ENCODE data around the gene GPRIN2.
A peak's percentile ranks its signal among the peaks of the same experiment; 100 is the strongest.

GPRIN2 gene

DNA sequence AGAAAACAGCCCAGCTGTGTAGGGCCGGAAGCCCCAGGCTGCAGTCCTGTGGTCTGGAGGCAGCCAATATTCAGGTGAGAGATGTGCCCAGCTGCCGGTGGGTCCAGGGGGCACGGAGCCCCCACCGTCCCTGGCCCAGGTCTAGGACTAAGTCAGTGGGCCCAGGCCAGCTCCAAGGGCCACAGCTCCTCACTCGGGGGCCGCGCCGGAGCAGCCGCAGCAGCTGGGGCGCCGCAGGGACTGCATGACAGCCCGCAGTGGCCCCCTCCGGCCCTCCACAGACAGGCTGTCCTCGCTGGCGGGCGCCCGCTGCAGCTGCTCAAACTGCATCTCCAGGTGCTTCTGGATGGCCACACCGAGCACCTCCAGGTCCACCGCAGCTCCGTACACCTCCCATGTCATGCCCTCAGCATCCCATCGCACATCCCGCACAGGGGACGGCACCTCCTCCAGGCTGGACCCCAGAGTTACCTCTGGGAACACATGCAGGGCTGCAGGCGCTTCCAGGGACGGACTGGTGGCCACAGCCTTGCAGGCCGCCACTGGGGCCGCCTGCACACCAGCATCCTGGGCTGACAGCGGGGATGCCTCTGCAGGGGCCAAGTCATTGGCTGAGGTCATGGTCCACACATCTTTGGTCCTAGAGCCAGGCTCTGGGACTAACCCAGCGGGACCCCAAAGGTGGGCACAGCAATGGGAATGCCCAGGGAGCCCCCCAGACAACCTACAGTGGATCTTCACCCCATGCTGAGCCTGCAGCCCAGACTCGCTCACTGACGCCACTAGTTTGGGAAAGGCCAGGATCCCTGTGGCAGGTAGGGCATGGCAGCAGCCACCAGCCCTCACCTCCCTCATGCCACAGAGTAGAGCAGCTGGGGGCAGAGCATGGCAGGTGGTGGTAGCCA, 7.0 kb downstream of the GPRIN2 start:
- DNase-seq (ENCODE audit: low read depth, low spot score) = no peak

DNA sequence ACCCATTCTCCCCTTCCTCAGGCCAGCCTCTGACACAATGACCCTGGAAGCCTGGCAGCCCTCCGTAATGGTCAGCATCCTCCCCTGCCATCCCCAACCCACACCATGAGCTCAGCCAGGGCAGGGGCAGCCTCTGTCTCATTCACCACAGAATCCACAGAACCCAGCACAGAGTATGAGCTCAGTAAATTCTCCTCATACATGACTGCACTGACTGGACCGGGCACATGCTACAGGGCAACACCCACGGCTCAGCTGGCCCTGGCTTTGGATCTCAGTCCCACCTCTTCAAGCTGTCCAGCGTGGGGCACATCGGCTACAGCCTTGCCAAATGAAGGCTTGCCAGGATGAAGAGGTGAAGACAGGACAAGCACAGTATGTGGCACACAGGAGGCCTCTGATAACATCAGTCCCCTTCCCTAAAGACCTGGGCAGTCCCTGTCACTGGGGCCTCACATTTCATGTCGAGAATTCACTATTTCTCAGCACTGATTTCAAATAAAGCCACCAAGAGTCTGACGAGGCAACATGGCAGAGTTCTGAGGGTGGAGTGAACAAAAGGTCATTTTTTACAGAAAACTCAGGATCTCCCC, 7.9 kb downstream of the GPRIN2 start:
- no peak for DNase-seq (ENCODE audit: low read depth, low spot score)

DNA sequence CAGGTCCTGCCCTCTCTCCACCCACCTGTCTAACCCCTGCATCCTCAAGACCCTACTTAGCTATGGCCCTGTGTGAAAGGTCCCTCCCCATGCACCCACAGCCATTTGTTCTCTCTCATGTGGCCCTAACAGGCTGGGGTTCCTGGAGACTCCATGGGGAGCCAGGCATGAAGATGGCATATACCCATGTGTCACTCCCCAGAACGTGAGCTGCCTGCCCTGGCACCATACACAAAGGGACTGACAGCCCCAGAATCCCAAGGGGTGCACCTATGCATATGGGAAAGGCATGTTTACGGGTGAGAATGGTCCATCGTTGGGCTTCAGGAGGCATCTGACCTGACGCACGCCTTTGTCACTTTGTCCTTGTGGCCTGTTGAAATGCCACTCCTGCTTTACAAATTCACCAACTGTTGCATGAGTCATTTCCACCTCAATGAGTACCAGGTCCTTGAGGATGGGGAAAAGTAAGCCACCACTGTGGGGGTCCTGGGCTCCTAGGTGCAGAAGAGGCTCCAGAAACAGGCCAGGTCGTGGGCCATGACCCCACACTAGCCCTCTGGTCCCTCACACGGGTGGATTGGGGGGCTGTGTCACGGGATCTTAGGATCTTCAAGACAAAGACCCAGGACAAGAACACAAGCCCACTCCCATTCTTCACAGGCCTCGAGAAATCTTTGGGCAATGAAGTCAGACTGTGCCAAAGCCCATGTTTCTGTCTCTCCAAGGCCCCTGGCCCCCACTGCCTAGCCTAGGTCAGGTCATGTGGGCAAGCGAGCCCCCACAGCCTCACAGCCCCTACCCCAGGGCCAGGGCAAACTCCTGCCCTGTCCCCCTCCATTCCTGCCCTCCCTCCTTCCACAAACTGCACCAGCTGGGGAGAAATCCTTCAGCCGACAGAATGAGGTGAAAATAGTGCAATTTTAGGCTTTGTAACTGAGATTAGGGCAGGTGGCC, 8.6 kb downstream of the GPRIN2 start:
- DNase-seq (ENCODE audit: low read depth, low spot score) = no peak

DNA sequence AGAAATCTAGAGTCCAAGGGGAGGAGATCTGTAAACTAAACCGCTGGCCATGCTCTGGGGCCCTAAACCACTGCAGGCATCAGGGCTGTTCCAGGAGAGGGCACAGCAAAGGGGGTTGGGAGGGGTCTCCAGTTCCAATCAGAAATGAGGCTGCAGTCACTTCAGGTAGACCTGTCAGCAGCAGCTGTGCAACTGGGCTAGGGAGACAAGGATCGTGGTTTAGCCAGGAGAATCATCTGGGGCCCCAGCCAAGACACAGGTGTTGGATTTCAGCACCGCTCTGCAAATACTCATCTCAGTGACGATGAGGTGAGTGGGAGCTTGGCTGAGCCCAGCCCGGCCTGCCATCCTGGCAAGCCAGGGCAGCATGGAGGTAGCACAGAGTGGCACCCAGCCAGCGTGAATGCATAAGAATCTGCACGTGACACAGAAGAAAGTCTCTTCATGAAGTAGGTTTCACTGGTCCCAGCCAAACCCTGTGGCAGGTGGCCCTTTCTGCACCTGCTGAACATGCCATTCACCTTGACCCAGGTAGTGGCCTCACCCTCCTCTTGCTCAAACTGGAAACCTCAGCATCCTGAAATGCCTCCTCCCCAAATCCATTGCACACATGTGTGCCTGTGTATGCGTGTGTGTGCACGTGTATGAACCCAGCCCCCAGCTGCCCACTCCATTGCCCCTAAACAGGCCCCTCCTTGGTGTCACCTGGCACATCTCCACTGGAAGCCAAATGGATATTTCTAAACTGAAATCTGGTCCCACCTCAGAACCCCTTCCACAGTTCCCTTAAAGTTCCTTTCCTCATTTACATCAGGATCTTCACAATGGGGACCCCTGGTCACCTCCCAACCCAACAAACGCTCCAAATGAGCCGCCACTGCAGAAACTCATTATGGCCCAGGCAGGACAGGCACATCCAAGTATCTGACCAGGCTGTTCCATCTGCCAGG, 9.6 kb downstream of the GPRIN2 start:
- DNase-seq (ENCODE audit: low read depth, low spot score) = no peak

DNA sequence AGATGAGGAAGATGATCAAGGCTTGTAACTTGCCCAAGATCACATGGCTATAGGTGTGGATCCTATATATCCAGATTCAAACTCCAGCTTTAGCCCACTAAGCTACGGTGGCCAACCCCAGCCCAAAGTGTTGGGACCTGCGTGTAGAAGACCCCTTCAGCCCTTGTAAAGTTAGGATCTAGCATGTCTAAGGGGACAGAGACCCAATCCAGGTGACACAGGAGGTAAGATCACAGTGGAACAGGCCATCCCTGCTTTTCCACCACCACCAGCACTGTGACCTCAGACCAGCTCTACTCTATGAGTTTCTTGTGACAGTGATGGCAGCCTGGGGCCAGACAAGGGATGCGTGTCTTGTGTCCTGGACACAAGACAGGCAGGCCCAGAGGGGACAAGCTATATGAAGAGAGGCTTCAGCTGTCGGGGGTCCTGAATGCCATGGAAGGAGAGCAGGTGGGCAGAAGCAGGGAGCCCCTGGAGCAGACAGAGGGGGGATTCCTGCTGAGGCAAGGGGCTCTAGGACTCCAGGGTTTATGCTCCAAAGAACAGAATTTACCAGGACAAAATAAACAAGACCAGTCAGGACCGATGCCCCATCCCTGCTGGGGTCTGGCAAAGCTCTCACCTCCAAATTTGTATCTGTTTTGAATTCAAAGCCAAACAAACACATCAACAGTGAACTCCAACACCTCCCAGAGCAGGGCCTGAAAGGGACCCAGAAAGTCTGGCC, 10.4 kb downstream of the GPRIN2 start:
- DNase-seq (ENCODE audit: low read depth, low spot score) = no peak

DNA sequence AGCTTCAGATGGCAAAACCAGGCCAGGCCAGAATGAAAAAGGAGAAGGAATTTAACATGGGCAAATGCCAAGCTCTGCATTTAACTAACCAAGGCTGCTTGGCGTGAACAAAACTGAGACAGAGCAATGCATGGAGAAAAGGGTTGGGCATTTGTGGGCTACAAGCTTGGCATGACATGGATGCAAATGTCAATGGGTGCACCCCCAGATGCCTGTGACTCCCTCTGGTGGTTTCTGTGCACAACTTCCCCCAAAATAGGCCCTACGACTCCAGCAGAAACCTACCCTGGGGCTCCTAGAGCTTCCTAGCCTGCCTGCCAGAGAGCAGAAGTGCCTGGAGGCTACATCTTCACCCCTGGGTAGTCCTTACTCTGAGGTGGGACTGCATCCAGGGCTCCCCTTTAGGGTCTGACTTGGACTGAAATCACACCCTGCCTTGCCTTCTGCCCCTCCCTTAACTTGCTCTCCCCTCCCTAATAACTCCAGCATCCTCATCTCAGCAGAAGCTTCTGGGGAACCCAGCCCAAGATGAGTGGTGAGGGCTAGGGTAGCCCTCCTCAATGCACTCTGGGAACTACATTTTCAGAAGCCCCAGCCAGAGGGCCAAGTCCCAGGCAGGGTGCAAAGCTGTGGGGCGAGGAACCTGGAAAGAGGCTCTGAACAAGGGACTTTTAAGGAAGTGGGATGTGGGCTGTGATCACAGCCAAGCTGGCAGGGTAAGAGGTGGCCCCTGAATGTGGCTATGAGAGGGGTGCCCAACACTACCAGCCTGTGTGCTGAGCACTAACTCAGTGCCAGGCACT, 11.3 kb downstream of the GPRIN2 start:
- DNase-seq (ENCODE audit: low read depth, low spot score) = no peak

DNA sequence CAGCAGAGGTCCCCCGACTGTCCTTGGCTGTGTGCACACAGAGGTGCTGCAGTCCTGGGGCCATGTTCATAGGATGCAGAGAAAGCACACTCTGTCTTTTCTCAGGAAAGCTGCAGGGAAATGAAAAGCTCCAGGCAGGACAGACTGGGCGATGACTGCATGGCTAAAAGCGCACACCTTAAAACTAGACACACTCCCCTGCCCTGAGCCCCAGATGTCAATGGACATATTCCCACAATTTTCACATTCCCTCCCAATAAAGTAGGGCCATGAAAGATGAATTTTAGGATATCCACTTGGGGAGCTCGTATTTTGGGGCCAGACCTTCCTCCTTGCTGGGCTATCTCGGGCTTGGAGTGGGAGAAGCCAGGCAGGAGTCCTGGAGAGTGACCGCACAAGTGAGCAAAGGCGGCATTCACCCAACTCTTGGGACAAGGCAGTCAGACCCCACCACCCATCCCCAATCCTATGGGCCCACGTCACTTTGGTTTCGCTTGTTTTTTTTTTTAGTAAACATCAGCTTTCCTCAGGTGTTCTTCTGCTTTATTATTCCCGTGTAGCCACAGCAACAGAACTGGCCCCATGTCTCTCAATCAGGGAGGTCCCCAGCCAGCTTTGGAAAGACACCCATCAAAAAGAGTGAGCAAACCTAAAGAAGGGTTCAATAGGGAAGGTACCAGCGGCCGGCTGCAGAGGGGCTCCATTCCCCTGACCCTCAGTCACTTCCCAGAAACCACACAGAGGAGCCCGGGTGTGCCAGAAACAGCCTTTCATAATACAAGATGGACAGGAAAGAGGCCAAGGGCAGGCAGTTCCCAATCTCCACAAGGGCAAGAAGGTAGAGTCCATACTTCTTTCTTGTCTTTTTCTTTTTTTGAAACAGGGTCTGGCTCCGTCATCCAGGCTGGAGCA, 12.7 kb downstream of the GPRIN2 start:
- no peak for DNase-seq (ENCODE audit: low read depth, low spot score)

DNA sequence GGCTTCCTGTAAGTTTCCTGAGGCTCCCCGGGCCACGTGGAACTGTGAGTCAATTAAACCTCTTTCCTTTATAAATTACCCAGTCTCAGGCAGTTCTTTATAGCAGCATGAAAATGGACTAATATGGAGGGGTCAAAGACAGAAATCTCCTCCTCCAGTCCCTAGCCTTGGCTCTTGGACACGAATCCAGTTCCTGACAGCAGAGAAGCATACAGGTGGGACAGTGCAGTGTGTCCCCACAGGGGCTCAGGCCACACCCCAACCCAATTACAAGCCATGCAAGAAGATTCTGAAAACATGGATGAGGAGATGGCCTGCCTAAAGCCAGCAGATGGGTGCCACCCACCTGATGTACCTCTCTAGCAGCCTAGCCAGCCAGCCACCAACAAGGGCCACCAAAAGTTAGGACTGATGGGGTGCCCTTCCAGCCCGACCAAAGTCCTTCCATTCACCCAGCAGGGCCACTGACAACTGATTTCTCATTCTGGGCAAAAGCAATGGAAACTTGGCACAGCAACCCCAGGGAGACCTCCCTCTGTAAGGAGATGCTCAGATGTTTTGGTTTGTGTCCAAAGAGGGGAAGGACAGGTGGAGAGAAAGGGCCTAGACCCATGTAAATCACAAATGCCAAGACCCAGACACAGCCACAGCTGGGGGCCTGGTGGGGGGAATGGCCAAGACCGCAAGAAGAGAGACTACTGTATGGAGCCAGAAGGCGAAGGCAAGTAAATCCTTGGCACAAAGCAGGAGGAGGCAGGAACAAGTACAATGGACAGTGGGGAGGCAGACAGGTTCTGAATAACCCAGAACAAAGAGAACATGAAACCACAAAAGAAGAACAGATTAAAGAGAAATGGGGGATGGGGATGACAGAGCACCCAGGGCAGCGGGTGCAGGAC, 13.6 kb downstream of the GPRIN2 start:
- DNase-seq (ENCODE audit: low read depth, low spot score) = no peak

DNA sequence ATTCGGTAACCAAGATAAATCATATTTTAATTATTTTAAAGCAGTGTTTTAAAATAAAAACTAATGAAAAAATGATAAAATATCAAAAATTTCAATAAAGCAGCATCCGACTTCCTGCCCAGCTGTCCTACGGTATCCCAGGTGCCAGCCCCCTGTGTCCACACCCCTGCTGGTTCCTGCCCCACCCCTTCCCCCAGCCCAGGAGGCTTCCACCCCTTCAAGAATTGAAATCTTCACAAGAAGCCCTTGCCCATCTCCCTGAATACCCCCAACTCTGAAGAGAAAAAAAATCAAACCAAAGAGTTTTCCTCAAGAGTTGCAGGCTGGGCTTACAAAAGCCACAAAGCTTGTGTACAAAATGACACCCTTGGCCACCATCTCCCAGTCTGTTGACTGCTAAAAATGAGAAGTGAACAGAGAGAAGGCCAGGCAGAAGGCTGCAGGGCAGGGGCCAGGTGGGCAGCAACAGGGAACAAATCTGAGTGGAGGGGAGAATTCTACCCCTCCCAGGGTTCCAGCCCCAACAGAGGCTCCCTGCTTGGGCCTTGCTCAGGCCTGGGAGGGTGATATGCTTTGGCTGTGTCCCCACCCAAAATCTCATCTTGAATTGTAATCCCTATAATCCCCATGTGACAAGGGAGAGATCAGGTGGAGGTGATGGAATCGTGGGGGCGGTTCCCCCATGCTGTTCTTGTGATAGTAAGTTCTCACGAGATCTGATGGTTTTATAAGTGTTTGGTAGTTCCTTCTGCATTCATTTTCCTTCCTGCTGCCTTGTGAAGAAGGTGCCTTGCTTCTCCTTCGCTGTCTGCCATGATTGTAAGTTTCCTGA, 14.5 kb downstream of the GPRIN2 start:
- DNase-seq (ENCODE audit: low read depth, low spot score) = no peak

DNA sequence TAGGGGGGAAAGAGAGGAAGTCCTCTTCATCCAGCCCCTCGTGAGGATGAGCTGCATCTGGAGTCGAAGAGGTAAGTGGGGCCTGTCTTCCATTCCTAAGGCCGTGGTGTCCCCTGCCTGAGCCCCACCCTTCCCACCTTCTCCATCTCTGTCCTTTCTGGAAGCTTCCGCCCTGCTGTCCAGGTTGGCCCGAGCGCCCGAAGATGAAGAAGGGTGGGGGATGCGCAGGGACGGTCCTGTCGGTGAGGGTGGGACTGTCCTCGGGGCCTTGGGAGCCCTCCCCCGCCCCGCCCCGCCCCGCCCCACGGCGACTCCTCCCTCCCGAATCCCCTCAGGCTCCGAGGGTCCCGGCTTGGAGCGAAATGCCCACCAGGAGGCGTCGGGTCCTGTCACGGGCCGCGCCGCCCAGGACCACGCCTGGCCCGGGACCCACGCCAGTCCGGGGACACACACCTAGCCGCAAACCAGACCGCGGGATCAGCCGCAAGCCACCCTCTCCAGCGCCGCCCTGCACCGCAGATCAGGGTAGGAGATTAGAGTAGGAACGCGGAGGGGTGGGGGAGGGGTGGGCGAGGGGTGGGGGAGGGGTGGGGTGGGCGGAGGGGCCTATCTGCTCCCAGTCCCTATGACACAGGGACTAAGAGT, 15.3 kb downstream of the GPRIN2 start:
- no peak for DNase-seq (ENCODE audit: low read depth, low spot score)

DNA sequence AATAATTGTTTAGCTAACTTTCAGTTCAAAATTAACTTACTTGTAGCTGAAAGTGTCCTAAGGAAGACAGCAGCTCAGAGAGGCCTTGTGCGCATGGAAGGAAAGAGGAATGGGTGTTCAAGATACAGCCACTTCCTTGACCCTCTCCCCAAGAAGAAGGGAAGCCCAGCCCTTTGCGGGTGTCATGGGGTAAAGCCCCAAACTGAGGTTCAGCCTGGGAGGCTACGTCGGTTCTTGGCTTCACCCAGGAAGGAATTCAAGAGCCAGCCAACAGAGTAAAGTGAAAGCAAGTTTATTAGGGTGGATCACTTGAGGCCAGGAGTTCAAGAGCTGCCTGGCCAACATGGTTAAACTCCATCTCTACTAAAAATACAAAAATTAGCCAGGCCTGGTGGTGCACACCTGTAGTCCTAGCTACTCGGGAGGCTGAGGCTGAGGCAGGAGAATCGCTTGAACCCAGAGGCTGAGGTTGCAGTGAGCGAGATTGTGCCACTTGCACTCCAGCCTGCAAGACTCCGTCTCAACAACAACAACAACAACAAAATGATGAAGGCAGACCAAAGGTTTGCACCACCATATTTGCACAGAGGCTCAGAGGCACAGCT, 15.9 kb downstream of the GPRIN2 start:
- DNase-seq (ENCODE audit: low read depth, low spot score) = no peak

DNA sequence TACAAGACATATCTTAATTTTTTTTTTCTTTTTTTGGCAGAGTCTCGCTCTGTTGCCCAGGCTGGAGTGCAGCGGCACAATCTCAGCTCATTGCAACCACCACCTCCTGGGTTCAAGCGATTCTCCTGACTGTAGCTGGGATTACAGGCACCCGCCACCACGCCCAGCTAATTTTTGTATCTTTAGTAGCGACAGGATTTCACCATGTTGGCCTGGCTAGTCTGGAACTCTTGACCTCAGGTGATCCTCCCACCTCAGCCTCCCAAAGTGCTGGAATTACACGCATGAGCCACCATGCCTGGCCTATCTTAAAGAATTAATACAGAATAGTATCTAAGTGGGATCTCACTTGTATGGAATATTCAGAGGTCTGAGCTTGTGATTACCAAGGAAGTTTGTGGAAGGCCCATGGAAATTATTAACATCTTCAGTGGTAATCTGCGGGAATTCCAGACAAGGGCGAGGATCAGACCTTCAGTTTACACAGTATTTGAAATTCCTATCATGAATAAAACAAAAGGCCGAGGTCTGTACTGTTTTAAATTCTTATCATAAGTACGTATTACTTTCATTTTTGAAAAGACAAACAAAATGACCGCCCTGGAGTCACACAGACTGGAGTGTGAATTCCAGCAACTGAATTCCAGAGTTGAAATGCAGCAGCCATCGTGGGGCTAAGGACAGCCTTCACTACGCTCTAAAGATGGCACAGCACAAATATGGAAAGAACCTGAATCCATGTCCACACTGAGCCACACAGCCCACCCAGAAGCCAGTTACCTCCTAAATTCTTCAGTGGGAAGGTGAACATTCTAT, 16.7 kb downstream of the GPRIN2 start:
- peak; percentile 56 for DNase-seq (ENCODE audit: low read depth, low spot score)

DNA sequence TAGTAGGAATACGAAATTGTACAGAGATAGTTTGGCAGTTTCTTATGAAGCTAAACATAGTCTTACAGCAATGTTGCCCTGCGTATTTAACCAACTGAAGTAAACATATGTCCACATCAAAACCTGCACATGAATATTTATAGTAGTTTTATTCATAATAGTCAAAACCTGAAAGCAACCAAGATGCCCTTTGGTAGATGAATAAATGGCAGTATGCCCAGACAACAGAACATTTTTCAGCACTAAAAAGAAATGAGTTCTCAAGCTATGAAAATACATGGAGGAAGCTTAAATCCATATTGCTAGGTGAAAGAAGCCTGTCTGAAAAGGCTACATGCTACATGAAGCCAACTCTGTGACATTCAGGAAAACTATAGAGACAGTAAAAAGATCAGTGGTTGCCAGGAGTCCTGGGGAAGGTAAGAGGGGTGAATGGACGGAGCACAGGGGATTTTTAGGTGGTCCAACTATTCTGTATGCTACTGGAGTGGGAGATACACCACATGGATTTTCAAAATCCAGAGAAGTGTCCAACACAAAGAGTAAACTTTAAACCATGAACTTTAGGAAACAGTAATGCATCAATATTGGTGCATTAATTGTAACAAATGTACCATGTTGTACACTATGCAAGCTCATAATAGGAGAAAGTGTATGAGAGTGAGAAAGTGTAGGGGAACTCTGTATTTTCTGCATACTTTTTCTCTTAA, 17.6 kb downstream of the GPRIN2 start:
- no peak for DNase-seq (ENCODE audit: low read depth, low spot score)

DNA sequence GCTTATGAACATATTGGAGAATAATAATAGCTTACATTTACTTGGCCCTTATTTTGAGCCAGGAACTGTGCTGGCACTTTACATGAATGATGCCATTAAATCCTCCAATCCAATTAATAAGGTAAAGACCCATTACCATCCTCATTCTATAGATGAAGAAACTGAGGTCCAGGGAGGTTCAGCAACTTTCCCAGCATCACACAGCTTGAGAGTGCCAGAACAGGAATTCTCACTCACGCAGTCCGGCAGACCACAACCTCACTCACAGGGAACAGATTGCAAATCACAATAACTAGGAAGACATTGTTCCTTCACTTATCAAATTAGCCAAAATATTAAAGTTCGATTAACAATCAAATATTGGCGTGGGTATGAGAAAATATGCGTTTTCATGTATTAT, 18.3 kb downstream of the GPRIN2 start:
- no peak for DNase-seq (ENCODE audit: low read depth, low spot score)
